Measurements from ENCODE around the gene PTGES2.

The PTGES2 gene

GRCh38 chr9:128124873-128125579, 2.5 kb downstream of the PTGES2 start:
- no peaks in the 10 kb centered on the region for H3K27me3 ChIP-seq (ENCODE audit: control insufficient read depth in 1 of 2, insufficient read depth in 2 of 2, low read length in 2 of 2)
- no peak overlapping the region for H3K4me3 ChIP-seq (ENCODE audit: low read depth in 1 of 2, low read length in 2 of 2)
- no peaks in the 10 kb centered on the region for H3K9me3 ChIP-seq (ENCODE audit: control insufficient read depth in 1 of 2, low read length in 2 of 2)
- peaks cover 23 to 25% of the 10 kb centered on the region in 2 donors for H3K4me1 ChIP-seq (ENCODE audit: control insufficient read depth in 1 of 2, insufficient read depth in 2 of 2, low read length in 2 of 2)
- H3K36me3 ChIP-seq (ENCODE audit: control insufficient read depth in 1 of 2, insufficient read depth in 2 of 2, low read length in 2 of 2), result peaks cover 17 to 40% of the 10 kb centered on the region in 2 donors
- H3K27ac ChIP-seq (ENCODE audit: low read depth, low read length), result no peak overlapping the region
- H3K9ac ChIP-seq (ENCODE audit: low read depth in 1 of 2, low read length in 2 of 2), result no peak overlapping the region

DNA sequence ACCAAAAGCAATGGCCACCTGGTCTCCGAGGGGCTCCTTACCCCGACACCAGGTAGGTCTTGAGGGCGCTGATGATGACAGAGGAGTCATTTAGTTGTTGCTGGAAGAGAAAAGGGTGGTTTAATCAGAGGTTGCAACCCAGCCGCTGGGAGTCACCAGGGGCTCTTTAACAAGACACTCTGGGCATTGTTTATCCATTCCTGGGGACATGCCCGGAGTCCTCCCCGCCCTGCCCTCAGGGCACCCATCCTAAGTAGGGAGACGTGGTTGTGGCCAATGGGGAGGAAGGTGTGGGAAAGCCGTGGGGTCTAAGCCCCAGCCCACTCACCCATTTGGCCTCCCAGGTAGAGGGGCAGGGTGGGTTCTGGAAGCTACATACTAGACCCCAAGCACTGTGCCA, 3.1 kb downstream of the PTGES2 start:
- Histone ChIP-seq H3K27me3 (ENCODE audit: control insufficient read depth in 1 of 2, insufficient read depth in 2 of 2, low read length in 2 of 2) (no peaks in the 10 kb centered on the region), H3K27ac (ENCODE audit: low read depth, low read length) (no peak overlapping the region), H3K9me3 (ENCODE audit: control insufficient read depth in 1 of 2, low read length in 2 of 2) (no peaks in the 10 kb centered on the region), H3K4me3 (ENCODE audit: low read depth in 1 of 2, low read length in 2 of 2) (no peak overlapping the region), H3K36me3 (ENCODE audit: control insufficient read depth in 1 of 2, insufficient read depth in 2 of 2, low read length in 2 of 2) (peaks cover 17 to 40% of the 10 kb centered on the region in 2 donors), H3K9ac (ENCODE audit: low read depth in 1 of 2, low read length in 2 of 2) (no peak overlapping the region), H3K4me1 (ENCODE audit: control insufficient read depth in 1 of 2, insufficient read depth in 2 of 2, low read length in 2 of 2) (peaks cover 23 to 25% of the 10 kb centered on the region in 2 donors)

GRCh38 chr9:128123451-128124080, 4.0 kb downstream of the PTGES2 start:
- Histone ChIP-seq H3K36me3 (ENCODE audit: control insufficient read depth in 1 of 2, insufficient read depth in 2 of 2, low read length in 2 of 2) (peaks cover 17 to 40% of the 10 kb centered on the region in 2 donors), H3K27me3 (ENCODE audit: control insufficient read depth in 1 of 2, insufficient read depth in 2 of 2, low read length in 2 of 2) (no peaks in the 10 kb centered on the region), H3K9me3 (ENCODE audit: control insufficient read depth in 1 of 2, low read length in 2 of 2) (no peaks in the 10 kb centered on the region), H3K9ac (ENCODE audit: low read depth in 1 of 2, low read length in 2 of 2) (no peak overlapping the region), H3K27ac (ENCODE audit: low read depth, low read length) (no peak overlapping the region), H3K4me1 (ENCODE audit: control insufficient read depth in 1 of 2, insufficient read depth in 2 of 2, low read length in 2 of 2) (peaks cover 17 to 18% of the 10 kb centered on the region in 2 donors), H3K4me3 (ENCODE audit: low read depth in 1 of 2, low read length in 2 of 2) (no peak overlapping the region)

GRCh38 chr9:128122809-128123175, 4.7 kb downstream of the PTGES2 start:
- Histone ChIP-seq H3K4me1 (ENCODE audit: control insufficient read depth in 1 of 2, insufficient read depth in 2 of 2, low read length in 2 of 2) (peaks cover 17 to 20% of the 10 kb centered on the region in 2 donors), H3K4me3 (ENCODE audit: low read depth in 1 of 2, low read length in 2 of 2) (no peak overlapping the region), H3K9ac (ENCODE audit: low read depth in 1 of 2, low read length in 2 of 2) (no peak overlapping the region), H3K36me3 (ENCODE audit: control insufficient read depth in 1 of 2, insufficient read depth in 2 of 2, low read length in 2 of 2) (peaks cover 17 to 40% of the 10 kb centered on the region in 2 donors), H3K27ac (ENCODE audit: low read depth, low read length) (no peak overlapping the region), H3K27me3 (ENCODE audit: control insufficient read depth in 1 of 2, insufficient read depth in 2 of 2, low read length in 2 of 2) (no peaks in the 10 kb centered on the region), H3K9me3 (ENCODE audit: control insufficient read depth in 1 of 2, low read length in 2 of 2) (no peaks in the 10 kb centered on the region)

- Histone ChIP-seq H3K27ac (ENCODE audit: low read depth, low read length) (no peak overlapping the region), H3K9me3 (ENCODE audit: control insufficient read depth in 1 of 2, low read length in 2 of 2) (no peaks in the 10 kb centered on the region), H3K27me3 (ENCODE audit: control insufficient read depth in 1 of 2, insufficient read depth in 2 of 2, low read length in 2 of 2) (no peaks in the 10 kb centered on the region), H3K4me1 (ENCODE audit: control insufficient read depth in 1 of 2, insufficient read depth in 2 of 2, low read length in 2 of 2) (peaks cover 20 to 22% of the 10 kb centered on the region in 2 donors), H3K36me3 (ENCODE audit: control insufficient read depth in 1 of 2, insufficient read depth in 2 of 2, low read length in 2 of 2) (peaks cover 17 to 40% of the 10 kb centered on the region in 2 donors), H3K4me3 (ENCODE audit: low read depth in 1 of 2, low read length in 2 of 2) (no peak overlapping the region), H3K9ac (ENCODE audit: low read depth in 1 of 2, low read length in 2 of 2) (no peak overlapping the region)
Measured at GRCh38 chr9:128121924-128122808, 5.4 kb downstream of the PTGES2 start.

DNA sequence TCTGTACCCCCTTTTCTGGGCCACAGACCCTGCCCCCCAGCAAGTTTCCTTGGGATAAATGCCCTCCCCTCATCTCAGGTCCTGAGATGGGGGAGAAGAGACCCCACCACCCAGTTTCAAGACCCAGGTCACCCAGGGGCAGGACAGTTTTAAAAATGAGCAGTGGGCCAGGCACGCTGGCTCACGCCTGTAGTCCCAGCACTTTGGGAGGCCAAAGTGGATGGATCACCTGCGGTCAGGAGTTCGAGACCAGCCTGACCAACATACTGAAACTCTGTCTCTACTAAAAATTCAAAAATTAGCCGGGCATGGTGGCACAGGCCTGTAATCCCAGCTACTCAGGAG, 6.1 kb downstream of the PTGES2 start:
- H3K27ac ChIP-seq (ENCODE audit: low read depth, low read length), result no peak overlapping the region
- H3K9ac ChIP-seq (ENCODE audit: low read depth in 1 of 2, low read length in 2 of 2), result no peak overlapping the region
- no peaks in the 10 kb centered on the region for H3K9me3 ChIP-seq (ENCODE audit: control insufficient read depth in 1 of 2, low read length in 2 of 2)
- H3K36me3 ChIP-seq (ENCODE audit: control insufficient read depth in 1 of 2, insufficient read depth in 2 of 2, low read length in 2 of 2), result peaks cover 17 to 40% of the 10 kb centered on the region in 2 donors
- H3K4me1 ChIP-seq (ENCODE audit: control insufficient read depth in 1 of 2, insufficient read depth in 2 of 2, low read length in 2 of 2), result peaks cover 22 to 24% of the 10 kb centered on the region in 2 donors
- no peak overlapping the region for H3K4me3 ChIP-seq (ENCODE audit: low read depth in 1 of 2, low read length in 2 of 2)
- no peaks in the 10 kb centered on the region for H3K27me3 ChIP-seq (ENCODE audit: control insufficient read depth in 1 of 2, insufficient read depth in 2 of 2, low read length in 2 of 2)

DNA sequence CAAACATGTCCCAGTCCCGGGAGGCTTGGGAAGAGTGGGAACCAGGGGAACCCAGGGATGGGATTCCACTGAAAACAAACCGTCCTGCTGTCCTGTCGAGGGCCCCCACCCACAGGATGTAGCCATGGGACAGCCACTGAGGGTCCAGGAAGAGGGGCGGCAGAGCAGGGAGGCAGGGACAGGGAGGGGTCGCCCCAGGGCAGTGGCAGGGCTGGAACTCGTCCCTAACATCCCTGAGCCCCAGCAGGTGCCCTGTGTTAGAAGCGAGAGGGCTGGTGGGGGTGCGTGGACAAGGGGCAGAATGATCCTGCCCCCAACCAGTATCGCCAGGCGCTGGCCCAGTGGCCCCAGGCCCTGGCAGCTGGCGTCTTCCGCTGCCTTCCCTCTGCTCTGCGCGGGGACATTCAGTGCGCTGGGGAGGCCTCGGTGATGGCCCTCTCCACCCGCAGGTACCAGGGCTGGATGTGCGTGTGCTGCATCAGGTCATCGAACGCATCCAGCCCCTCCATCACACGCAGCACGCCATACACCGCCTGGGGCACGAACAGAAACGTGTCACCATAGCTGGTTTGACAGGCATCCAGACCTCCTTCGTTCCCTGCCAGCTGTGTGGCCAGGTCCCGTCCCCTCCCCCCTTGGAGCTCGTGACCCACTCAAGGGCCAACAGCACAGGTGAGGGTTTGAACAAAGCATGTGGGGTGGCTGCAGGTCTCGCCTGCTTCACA, 6.6 kb downstream of the PTGES2 start:
- Histone ChIP-seq H3K9me3 (ENCODE audit: control insufficient read depth in 1 of 2, low read length in 2 of 2) (no peaks in the 10 kb centered on the region), H3K27me3 (ENCODE audit: control insufficient read depth in 1 of 2, insufficient read depth in 2 of 2, low read length in 2 of 2) (no peaks in the 10 kb centered on the region), H3K36me3 (ENCODE audit: control insufficient read depth in 1 of 2, insufficient read depth in 2 of 2, low read length in 2 of 2) (peaks cover 17 to 40% of the 10 kb centered on the region in 2 donors), H3K27ac (ENCODE audit: low read depth, low read length) (no peak overlapping the region), H3K4me3 (ENCODE audit: low read depth in 1 of 2, low read length in 2 of 2) (no peak overlapping the region), H3K9ac (ENCODE audit: low read depth in 1 of 2, low read length in 2 of 2) (no peak overlapping the region), H3K4me1 (ENCODE audit: control insufficient read depth in 1 of 2, insufficient read depth in 2 of 2, low read length in 2 of 2) (peaks cover 22 to 24% of the 10 kb centered on the region in 2 donors)

DNA sequence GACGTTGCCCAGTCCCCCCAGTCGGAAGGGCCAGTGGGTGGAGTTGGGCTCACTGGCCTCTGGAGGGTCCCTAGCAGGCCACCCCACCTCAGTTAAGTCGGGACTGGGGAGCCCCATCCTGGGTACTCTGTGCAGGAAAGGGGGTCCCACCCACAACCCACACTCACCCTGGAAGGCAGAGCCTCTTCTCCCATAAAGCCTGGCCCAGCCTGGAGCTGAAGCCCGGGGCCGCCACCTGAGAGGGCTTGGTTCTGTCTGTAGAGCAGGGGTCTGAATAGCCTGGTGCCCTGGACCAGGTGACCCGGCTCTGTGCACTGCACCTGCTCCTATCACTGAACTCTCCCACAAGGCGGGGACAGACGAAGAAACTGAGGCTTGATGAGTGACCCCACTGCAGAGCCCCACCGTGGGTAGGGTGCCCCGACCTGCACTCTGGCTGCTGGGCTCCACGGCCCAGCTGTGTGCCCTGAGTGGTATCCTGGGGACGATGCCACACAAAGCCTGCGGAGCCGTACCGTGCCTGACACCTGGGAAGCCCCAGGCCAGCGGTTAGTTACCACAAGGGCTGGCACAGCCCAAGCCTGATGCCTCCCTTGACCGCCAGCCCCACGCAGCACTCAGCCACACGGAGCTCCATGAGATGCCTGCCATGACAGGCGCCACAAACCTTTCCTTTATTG, 7.3 kb downstream of the PTGES2 start:
- no peak overlapping the region for H3K4me3 ChIP-seq (ENCODE audit: low read depth in 1 of 2, low read length in 2 of 2)
- peaks cover 17 to 40% of the 10 kb centered on the region in 2 donors for H3K36me3 ChIP-seq (ENCODE audit: control insufficient read depth in 1 of 2, insufficient read depth in 2 of 2, low read length in 2 of 2)
- no peaks in the 10 kb centered on the region for H3K27me3 ChIP-seq (ENCODE audit: control insufficient read depth in 1 of 2, insufficient read depth in 2 of 2, low read length in 2 of 2)

DNA sequence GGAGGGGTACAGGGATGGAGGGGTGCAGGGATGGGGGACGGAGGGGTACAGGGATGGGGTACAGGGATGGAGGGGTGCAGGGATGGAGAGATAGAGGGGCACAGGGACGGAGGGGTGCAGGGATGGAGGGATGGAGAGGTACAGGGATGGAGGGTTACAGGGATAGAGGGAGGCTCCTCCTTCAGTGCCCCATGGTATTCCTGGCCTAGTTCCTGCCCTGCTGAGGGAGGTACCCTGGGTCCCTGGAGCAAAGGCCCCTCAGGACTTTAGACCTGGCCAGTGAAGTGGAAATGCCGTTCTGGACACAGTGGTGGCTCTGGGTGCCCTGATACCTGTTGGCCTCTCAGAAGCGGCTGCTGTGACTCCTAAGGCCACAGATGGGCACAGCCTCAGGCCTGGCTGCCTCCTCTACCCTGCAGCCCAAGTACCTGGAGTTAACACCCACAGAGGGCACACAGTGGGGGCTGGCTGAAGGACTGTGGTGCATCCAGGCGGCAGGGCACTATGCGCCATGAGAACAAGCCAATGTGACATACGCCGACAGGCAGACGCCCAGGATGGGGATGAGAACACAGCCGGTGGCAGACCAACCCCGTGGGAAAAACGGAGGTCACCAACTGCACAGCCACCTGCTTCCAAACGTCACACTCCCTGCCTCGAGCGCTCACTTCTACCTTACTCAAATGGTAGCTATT, 8.4 kb downstream of the PTGES2 start:
- no peaks in the 10 kb centered on the region for H3K27me3 ChIP-seq (ENCODE audit: control insufficient read depth in 1 of 2, insufficient read depth in 2 of 2, low read length in 2 of 2)
- H3K27ac ChIP-seq (ENCODE audit: low read depth, low read length), result no peak overlapping the region
- no peak overlapping the region for H3K4me3 ChIP-seq (ENCODE audit: low read depth in 1 of 2, low read length in 2 of 2)
- H3K4me1 ChIP-seq (ENCODE audit: control insufficient read depth in 1 of 2, insufficient read depth in 2 of 2, low read length in 2 of 2), result peaks cover 18 to 19% of the 10 kb centered on the region in 2 donors
- H3K9ac ChIP-seq (ENCODE audit: low read depth in 1 of 2, low read length in 2 of 2), result no peak overlapping the region
- no peaks in the 10 kb centered on the region for H3K9me3 ChIP-seq (ENCODE audit: control insufficient read depth in 1 of 2, low read length in 2 of 2)
- H3K36me3 ChIP-seq (ENCODE audit: control insufficient read depth in 1 of 2, insufficient read depth in 2 of 2, low read length in 2 of 2), result peaks cover 12 to 37% of the 10 kb centered on the region in 2 donors

More for the DNA sequence above, 7.3 kb downstream of the PTGES2 start:
- no peak overlapping the region for H3K27ac ChIP-seq (ENCODE audit: low read depth, low read length)
- H3K9ac ChIP-seq (ENCODE audit: low read depth in 1 of 2, low read length in 2 of 2), result no peak overlapping the region
- peaks cover 22 to 23% of the 10 kb centered on the region in 2 donors for H3K4me1 ChIP-seq (ENCODE audit: control insufficient read depth in 1 of 2, insufficient read depth in 2 of 2, low read length in 2 of 2)
- no peaks in the 10 kb centered on the region for H3K9me3 ChIP-seq (ENCODE audit: control insufficient read depth in 1 of 2, low read length in 2 of 2)

Measured in duodenal mucosa (tissue), 2 donors.